ENCODE data around the gene SLC8A2. TPM values are rescaled to one million over a fixed set of nuclear protein-coding genes. Genes with fewer than 3 reads are reported as not detected.

Gene SLC8A2
- total and polyA plus RNA-seq, 11 donors, result 0.08 to 0.67 (median 0.29) TPM; not detected in 4

- H3K27me3 ChIP-seq, result peaks cover 0 to 76% (median 30%) of the 10 kb centered on the region in 9 donors
- H3K27ac ChIP-seq, result no peak overlapping the region
- DNase-seq (peak in 1 of 5 donors; percentile 38), ATAC-seq (no peak)
- H3K4me1 ChIP-seq, result peaks cover 0 to 3% (median 0%) of the 10 kb centered on the region in 12 donors
- intact Hi-C loops (cut with DNase I), result loop anchor here (2.0 to 10.0 kb wide), 7 partner anchors 77 to 261 kb away; partner anchors contain the start of genes NAPA (in 5 of the 10) and BICRA (in 1 of the 10)
- no peaks in the 10 kb centered on the region for H3K9me3 ChIP-seq
- WGBS, 4 donors, result 33 to 39% (median 35%) methylated on average over 11 to 12 of the region's 12 CpGs
- H3K36me3 ChIP-seq, result no peaks in the 10 kb centered on the region
- TF ChIP-seq POLR2A (IDR thresholded peaks at IDR 0.05) (no peak), CTCF (IDR thresholded peaks at IDR 0.05) (no peak)
- H3K4me3 ChIP-seq, result no peak overlapping the region
Measured at GRCh38 chr19:47437500-47437899, 34.2 kb downstream of the SLC8A2 start.

GRCh38 chr19:47436712-47437401 lies 34.8 kb downstream of the SLC8A2 start:
- intact Hi-C loops (cut with DNase I), result loop anchor here (1.0 to 10.0 kb wide), 9 partner anchors 78 to 270 kb away; partner anchors contain the start of genes NAPA (in 5 of the 10) and BICRA (in 1 of the 10)
- Histone ChIP-seq H3K4me3 (no peak overlapping the region), H3K4me1 (peaks cover 0 to 3% (median 0%) of the 10 kb centered on the region in 12 donors), H3K27ac (no peak overlapping the region), H3K27me3 (peaks cover 0 to 76% (median 30%) of the 10 kb centered on the region in 9 donors), H3K9me3 (no peaks in the 10 kb centered on the region), H3K36me3 (no peaks in the 10 kb centered on the region)
- DNase-seq, result peak; percentile 64 to 83 (median 75)
- WGBS, 4 donors, result 32 to 35% (median 33%) methylated on average over 17 of the region's 17 CpGs
- TF ChIP-seq CTCF (IDR thresholded peaks at IDR 0.05), result peak; percentile 76 to 94 (median 85)
- peak in 1 of 2 donors; percentile 16 for TF ChIP-seq POLR2A (IDR thresholded peaks at IDR 0.05)
- ATAC-seq, result peak; percentile 74 to 93 (median 90)

- 74 to 84% (median 80%) methylated on average over 6 of the region's 6 CpGs for WGBS, 4 donors
- no peak for TF ChIP-seq CTCF (IDR thresholded peaks at IDR 0.05)
- no peak for TF ChIP-seq POLR2A (IDR thresholded peaks at IDR 0.05)
- Histone ChIP-seq H3K27ac (no peak overlapping the region), H3K9me3 (no peaks in the 10 kb centered on the region), H3K4me3 (no peak overlapping the region), H3K36me3 (no peaks in the 10 kb centered on the region), H3K27me3 (peaks cover 3 to 76% (median 34%) of the 10 kb centered on the region in 9 donors), H3K4me1 (peaks cover 0 to 3% (median 0%) of the 10 kb centered on the region in 12 donors)
- intact Hi-C loops (cut with DNase I), result loop anchor here (1.0 to 10.0 kb wide), 9 partner anchors 79 to 271 kb away; partner anchors contain the start of genes NAPA (in 5 of the 10) and BICRA (in 1 of the 10)
- DNase-seq (peak in 1 of 5 donors; percentile 34), ATAC-seq (no peak)
Measured at GRCh38 chr19:47435883-47436417, 35.7 kb downstream of the SLC8A2 start.

GRCh38 chr19:47435196-47435595 lies 36.5 kb downstream of the SLC8A2 start:
- H3K4me1 ChIP-seq, result peaks cover 0 to 7% (median 3%) of the 10 kb centered on the region in 12 donors
- H3K27ac ChIP-seq, result no peak overlapping the region
- DNase-seq, result peak in 1 of 5 donors; percentile 1
- 54 to 59% (median 54%) methylated on average over 16 of the region's 16 CpGs for WGBS, 4 donors
- H3K27me3 ChIP-seq, result peaks cover 10 to 78% (median 40%) of the 10 kb centered on the region in 9 donors
- no peak for ATAC-seq
- no peaks in the 10 kb centered on the region for H3K36me3 ChIP-seq
- TF ChIP-seq POLR2A (IDR thresholded peaks at IDR 0.05), result no peak
- TF ChIP-seq CTCF (IDR thresholded peaks at IDR 0.05), result no peak
- H3K9me3 ChIP-seq, result no peaks in the 10 kb centered on the region
- intact Hi-C loops (cut with DNase I), result loop anchor here in 6 of 10 donors (5.0 to 10.0 kb wide), 3 partner anchors 82 to 262 kb away; partner anchors contain the start of genes NAPA (in 4 of the 6) and BICRA (in 1 of the 6)
- H3K4me3 ChIP-seq, result no peak overlapping the region
